HEK293 (cell line): Measurements from ENCODE around the gene HYAL3.
A peak's percentile ranks its signal among the peaks of the same experiment; 100 is the strongest.

ENCODE experiments used
- CTCF ChIA-PET: fragments of 350-600 bp; formaldehyde crosslinking; extraction: SDS; loops from one replicate; lab custom pipeline; 2021; ENCODE audit warnings: antibody characterized with exemption; lab: Yijun Ruan, JAX
- POLR2A ChIA-PET: fragments of 300-600 bp; formaldehyde crosslinking; extraction: SDS; loops from one replicate; lab custom pipeline; 2020; ENCODE audit warnings: antibody characterized with exemption, inconsistent platforms; lab: Yijun Ruan, JAX
- H3K27ac ChIP-seq: fragments of 200-500 bp; sonication (Bioruptor generic); 2 replicates; pipeline ENCODE4 v1.5.1; 2014; ENCODE audit warnings: low read depth, low read length, control low read depth, inconsistent platforms; ENCODE audit errors: extremely low read depth
- H3K36me3 ChIP-seq, 2 experiments: fragments of 200-500 bp in 1 of 2; sonication (Bioruptor generic) in 1 of 2; 1 replicate in 1 of 2; 2 replicates in 1 of 2; pipeline ENCODE4 v1.5.1; 2014 to 2017; ENCODE audit warnings: inconsistent platforms in 2 of 2, low read length in 2 of 2; ENCODE audit not compliant: control insufficient read depth in 2 of 2, insufficient read depth in 1 of 2
- H3K4me1 ChIP-seq: fragments of 200-500 bp; sonication (Bioruptor generic); 2 replicates; pipeline ENCODE4 v1.5.1; 2014; ENCODE audit warnings: mild to moderate bottlenecking, low read length, inconsistent platforms; ENCODE audit not compliant: control insufficient read depth, insufficient read depth
- H3K4me3 ChIP-seq: 2 replicates; pipeline ENCODE4 v1.5.1; 2011; ENCODE audit warnings: low read depth, mild to moderate bottlenecking, control low read depth, low read length, moderate library complexity
- H3K9me3 ChIP-seq: fragments of 200-500 bp; sonication (Bioruptor generic); 2 replicates; pipeline ENCODE4 v1.5.1; 2014; ENCODE audit warnings: low read depth, low read length, inconsistent platforms; ENCODE audit not compliant: control insufficient read depth, insufficient read depth
- GFI1B ChIP-seq: fragments of 450-650 bp; formaldehyde crosslinking; IDR thresholded peaks from 2 replicates; pipeline ENCODE4 v1.5.1; 2016; ENCODE audit warnings: missing biosample characterization, missing genetic modification characterization
- GLIS1 ChIP-seq: fragments of 450-650 bp; formaldehyde crosslinking; IDR thresholded peaks from 2 replicates; pipeline ENCODE4 v1.5.1; 2016; ENCODE audit warnings: missing biosample characterization, missing genetic modification characterization
- RBAK ChIP-seq: fragments of 450-650 bp; formaldehyde crosslinking; IDR thresholded peaks from 2 replicates; pipeline ENCODE4 v1.5.1; 2016; ENCODE audit warnings: missing biosample characterization, missing genetic modification characterization
- REPIN1 ChIP-seq: fragments of 450-650 bp; formaldehyde crosslinking; IDR thresholded peaks from 2 replicates; pipeline ENCODE4 v1.5.1; 2017; ENCODE audit warnings: missing biosample characterization, missing genetic modification characterization, low read depth
- SALL2 ChIP-seq: fragments of 450-650 bp; formaldehyde crosslinking; IDR thresholded peaks from 2 replicates; pipeline ENCODE4 v1.5.0; 2017; ENCODE audit warnings: missing biosample characterization, mild to moderate bottlenecking, missing genetic modification characterization, borderline replicate concordance
- SCRT2 ChIP-seq: fragments of 450-650 bp; formaldehyde crosslinking; IDR thresholded peaks from 2 replicates; pipeline ENCODE4 v1.5.1; 2016; ENCODE audit warnings: missing biosample characterization, missing genetic modification characterization
- TCF7L2 ChIP-seq: IDR thresholded peaks from 2 replicates; pipeline ENCODE4 v1.6.1; 2011; ENCODE audit warnings: low read depth, mild to moderate bottlenecking, inconsistent platforms, low read length, moderate library complexity, borderline replicate concordance
- TRIM28 ChIP-seq: IDR thresholded peaks from 2 replicates; pipeline ENCODE4 v1.6.1; 2011; ENCODE audit warnings: low read length, control low read depth, borderline replicate concordance
- WT1 ChIP-seq: fragments of 450-650 bp; formaldehyde crosslinking; IDR thresholded peaks from 2 replicates; pipeline ENCODE4 v1.5.1; 2016; ENCODE audit warnings: missing biosample characterization, missing genetic modification characterization
- ZBTB1 ChIP-seq: fragments of 450-650 bp; formaldehyde crosslinking; IDR thresholded peaks from 2 replicates; pipeline ENCODE4 v1.5.1; 2016; ENCODE audit warnings: missing biosample characterization, missing genetic modification characterization
- ZBTB17 ChIP-seq: fragments of 450-650 bp; formaldehyde crosslinking; IDR thresholded peaks from 2 replicates; pipeline ENCODE4 v1.5.1; 2016; ENCODE audit warnings: missing biosample characterization, missing genetic modification characterization
- ZBTB44 ChIP-seq: fragments of 450-650 bp; IDR thresholded peaks from 2 replicates; pipeline ENCODE4 v1.5.1; 2018; ENCODE audit warnings: missing biosample characterization, mild to moderate bottlenecking, missing genetic modification characterization
- ZFHX2 ChIP-seq: fragments of 450-650 bp; formaldehyde crosslinking; conservative IDR thresholded peaks from 2 replicates; pipeline ENCODE4 v1.5.1; 2016; ENCODE audit warnings: missing biosample characterization, missing genetic modification characterization
- ZIC2 ChIP-seq: fragments of 450-650 bp; formaldehyde crosslinking; IDR thresholded peaks from 2 replicates; pipeline ENCODE4 v1.5.1; 2016; ENCODE audit warnings: missing biosample characterization, missing genetic modification characterization
- ZNF2 ChIP-seq: fragments of 450-650 bp; formaldehyde crosslinking; IDR thresholded peaks from 2 replicates; pipeline ENCODE4 v1.5.1; 2016; ENCODE audit warnings: missing biosample characterization, missing genetic modification characterization
- ZNF211 ChIP-seq: fragments of 450-650 bp; formaldehyde crosslinking; IDR thresholded peaks from 2 replicates; pipeline ENCODE4 v1.5.1; 2016; ENCODE audit warnings: low read depth, missing biosample characterization, missing genetic modification characterization
- ZNF248 ChIP-seq: fragments of 450-650 bp; formaldehyde crosslinking; IDR thresholded peaks from 2 replicates; pipeline ENCODE4 v1.5.1; 2017; ENCODE audit warnings: missing biosample characterization, missing genetic modification characterization
- ZNF354C ChIP-seq: fragments of 450-650 bp; formaldehyde crosslinking; IDR thresholded peaks from 2 replicates; pipeline ENCODE4 v1.5.1; 2016; ENCODE audit warnings: missing biosample characterization, missing genetic modification characterization, low read depth, borderline replicate concordance
- ZNF404 ChIP-seq: fragments of 450-650 bp; formaldehyde crosslinking; IDR thresholded peaks from 2 replicates; pipeline ENCODE4 v1.5.1; 2017; ENCODE audit warnings: missing biosample characterization, missing genetic modification characterization
- ZNF48 ChIP-seq: fragments of 450-650 bp; formaldehyde crosslinking; IDR thresholded peaks from 2 replicates; pipeline ENCODE4 v1.5.1; 2016; ENCODE audit warnings: missing biosample characterization, missing genetic modification characterization
- ZNF501 ChIP-seq: fragments of 450-650 bp; formaldehyde crosslinking; IDR thresholded peaks from 2 replicates; pipeline ENCODE4 v1.5.1; 2016; ENCODE audit warnings: missing biosample characterization, missing genetic modification characterization
- ZNF571 ChIP-seq: fragments of 450-650 bp; formaldehyde crosslinking; IDR thresholded peaks from 2 replicates; pipeline ENCODE4 v1.5.0; 2017; ENCODE audit warnings: missing biosample characterization, missing genetic modification characterization
- ZNF610 ChIP-seq: fragments of 450-650 bp; formaldehyde crosslinking; IDR thresholded peaks from 2 replicates; pipeline ENCODE4 v1.5.1; 2016; ENCODE audit warnings: missing biosample characterization, missing genetic modification characterization, borderline replicate concordance
- ZNF621 ChIP-seq: fragments of 450-650 bp; formaldehyde crosslinking; IDR thresholded peaks from 2 replicates; pipeline ENCODE4 v1.5.1; 2017; ENCODE audit warnings: missing biosample characterization, missing genetic modification characterization
- ZNF623 ChIP-seq: fragments of 450-650 bp; formaldehyde crosslinking; IDR thresholded peaks from 2 replicates; pipeline ENCODE4 v1.5.1; 2016; ENCODE audit warnings: missing biosample characterization, missing genetic modification characterization
- ZNF639 ChIP-seq: fragments of 450-650 bp; formaldehyde crosslinking; IDR thresholded peaks from 2 replicates; pipeline ENCODE4 v1.5.1; 2016; ENCODE audit warnings: missing biosample characterization, missing genetic modification characterization
- ZNF664 ChIP-seq: fragments of 450-650 bp; formaldehyde crosslinking; IDR thresholded peaks from 2 replicates; pipeline ENCODE4 v1.5.1; 2016; ENCODE audit warnings: missing biosample characterization, missing genetic modification characterization
- TF ChIP-seq, protein P1 (sequence below): fragments of 450-650 bp; formaldehyde crosslinking; IDR thresholded peaks from 2 replicates; pipeline ENCODE4 v1.5.1; 2017; ENCODE audit warnings: missing biosample characterization, missing genetic modification characterization

HYAL3 gene

DNA sequence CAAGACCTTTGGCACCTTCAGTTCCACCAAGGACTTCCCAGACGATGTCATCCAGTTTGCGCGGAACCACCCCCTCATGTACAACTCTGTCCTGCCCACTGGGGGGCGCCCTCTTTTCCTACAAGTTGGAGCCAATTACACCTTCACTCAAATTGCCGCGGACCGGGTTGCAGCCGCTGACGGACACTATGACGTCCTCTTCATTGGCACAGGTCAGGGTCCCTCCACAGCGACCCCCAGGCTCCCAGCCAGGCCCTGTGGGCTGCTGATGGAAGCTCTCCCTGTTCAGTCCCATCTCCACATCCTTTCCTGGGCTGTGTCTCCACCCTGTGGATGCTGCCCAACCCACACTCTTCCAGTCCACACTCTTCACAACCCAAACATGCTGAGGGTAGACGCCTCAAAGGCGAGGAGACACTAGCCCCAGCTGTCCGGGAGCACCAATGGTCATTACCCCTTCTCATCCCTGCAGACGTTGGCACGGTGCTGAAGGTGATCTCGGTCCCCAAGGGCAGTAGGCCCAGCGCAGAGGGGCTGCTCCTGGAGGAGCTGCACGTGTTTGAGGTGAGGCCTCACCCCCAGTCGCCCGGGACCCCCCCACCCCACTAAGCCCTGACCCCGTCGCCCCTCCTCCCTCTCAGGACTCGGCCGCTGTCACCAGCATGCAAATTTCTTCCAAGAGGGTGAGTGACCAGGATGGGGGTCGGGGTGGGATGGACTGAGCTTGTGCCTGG lies 24.7 kb downstream of the HYAL3 start (continued):
- TF ChIP-seq ZNF621 (no peak), GFI1B (tag by site-specific recombination) (no peak), ZNF2 (tag by site-specific recombination) (0 out of 2 replicates have a peak, but pooled peaks have one; percentile 45), WT1 (no peak), ZFHX2 (peak; percentile 58), ZNF48 (no peak), RBAK (tag by site-specific recombination) (no peak), ZNF639 (tag by site-specific recombination) (0 out of 2 replicates have a peak, but pooled peaks have one; percentile 50), ZNF211 (tag by site-specific recombination) (no peak), ZNF571 (tag by site-specific recombination) (no peak), TRIM28 (0 out of 2 replicates have a peak, but pooled peaks have one; percentile 35), ZNF248 (tag by site-specific recombination) (no peak), ZBTB1 (no peak), ZIC2 (tag by site-specific recombination) (no peak), ZNF664 (tag by site-specific recombination) (no peak), ZNF501 (0 out of 2 replicates have a peak, but pooled peaks have one; percentile 48), TCF7L2 (no peak), ZNF354C (no peak), GLIS1 (peak; percentile 31; the same call in 1 of the 2 replicates), ZBTB44 (tag by site-specific recombination) (no peak), ZNF404 (no peak), ZNF610 (tag by site-specific recombination) (no peak), REPIN1 (no peak), SALL2 (tag by site-specific recombination) (no peak), ZNF623 (tag by site-specific recombination) (no peak), ZBTB17 (tag by site-specific recombination) (peak; percentile 51; the same call in 1 of the 2 replicates)
- TF ChIP-seq, protein P1, sequence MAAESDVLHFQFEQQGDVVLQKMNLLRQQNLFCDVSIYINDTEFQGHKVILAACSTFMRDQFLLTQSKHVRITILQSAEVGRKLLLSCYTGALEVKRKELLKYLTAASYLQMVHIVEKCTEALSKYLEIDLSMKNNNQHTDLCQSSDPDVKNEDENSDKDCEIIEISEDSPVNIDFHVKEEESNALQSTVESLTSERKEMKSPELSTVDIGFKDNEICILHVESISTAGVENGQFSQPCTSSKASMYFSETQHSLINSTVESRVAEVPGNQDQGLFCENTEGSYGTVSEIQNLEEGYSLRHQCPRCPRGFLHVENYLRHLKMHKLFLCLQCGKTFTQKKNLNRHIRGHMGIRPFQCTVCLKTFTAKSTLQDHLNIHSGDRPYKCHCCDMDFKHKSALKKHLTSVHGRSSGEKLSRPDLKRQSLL, result no peak

- H3K27ac ChIP-seq, result no peak overlapping the region
- no peak overlapping the region for H3K4me3 ChIP-seq
- H3K36me3 ChIP-seq, result no peaks in the 10 kb centered on the region
- H3K4me1 ChIP-seq, result no peaks in the 10 kb centered on the region
- ChIA-PET CTCF (interaction anchor here (1.4 kb wide), 1 partner anchor 11 kb away, joined by 4 read pairs; no protein-coding TSS in a partner anchor), POLR2A (no interaction called here)
- H3K9me3 ChIP-seq, result no peaks in the 10 kb centered on the region
- TF ChIP-seq ZNF2 (tag by site-specific recombination) (no peak), SCRT2 (tag by site-specific recombination) (0 out of 2 replicates have a peak, but pooled peaks have one; percentile 2)
Observed at GRCh38 chr3:50273689-50274065, 25.5 kb downstream of the HYAL3 start.
